K562 (cell line): ENCODE measurements around the gene PGAP2. TPM values are rescaled to one million over a fixed set of nuclear protein-coding genes. Genes with fewer than 3 reads are reported as not detected.
A peak's percentile ranks its signal among the peaks of the same experiment; 100 is the strongest.

Experiments
- ARID2 ChIP-seq: fragments of 450-650 bp; IDR thresholded peaks from 2 replicates; pipeline ENCODE4 v1.6.1; 2017; ENCODE audit warnings: antibody characterized with exemption, mild to moderate bottlenecking
- COPS2 ChIP-seq: fragments of 450-650 bp; conservative IDR thresholded peaks from 2 replicates; pipeline ENCODE4 v1.6.1; 2016; ENCODE audit warnings: mild to moderate bottlenecking, moderate library complexity
- CTBP1 ChIP-seq: fragments of 450-650 bp; IDR thresholded peaks from 2 replicates; pipeline ENCODE4 v1.6.1; 2016; ENCODE audit warnings: borderline replicate concordance
- DIDO1 ChIP-seq: fragments of 450-650 bp; IDR thresholded peaks from 2 replicates; pipeline ENCODE4 v1.6.1; 2016; ENCODE audit warnings: low read depth, missing biosample characterization, missing genetic modification characterization
- DPF2 ChIP-seq: fragments of 450-650 bp; IDR thresholded peaks from 2 replicates; pipeline ENCODE4 v1.6.1; 2016
- E2F4 ChIP-seq: sonication (generic); formaldehyde crosslinking; IDR thresholded peaks from 2 replicates; pipeline ENCODE4 v1.8.0; 2022; ENCODE audit warnings: mild to moderate bottlenecking, low read depth, missing genetic modification reagents
- GATAD2B ChIP-seq: fragments of 450-650 bp; IDR thresholded peaks from 2 replicates; pipeline ENCODE4 v1.6.1; 2017; ENCODE audit warnings: mild to moderate bottlenecking, borderline replicate concordance
- KAT7 ChIP-seq: sonication (generic); formaldehyde crosslinking; IDR thresholded peaks from 2 replicates; pipeline ENCODE4 v1.8.0; 2022; ENCODE audit warnings: missing genetic modification reagents, mild to moderate bottlenecking, borderline replicate concordance
- MCM7 ChIP-seq, 2 experiments: fragments of 450-650 bp; IDR thresholded peaks; 2 replicates each; pipeline ENCODE4 v1.6.1; 2016 to 2018
- NCOR1 ChIP-seq: fragments of 450-650 bp; IDR thresholded peaks from 2 replicates; pipeline ENCODE4 v1.6.1; 2016; ENCODE audit warnings: mild to moderate bottlenecking, moderate library complexity
- PHB ChIP-seq: fragments of 250-450 bp; sonication (Bioruptor Pico); IDR thresholded peaks from 2 replicates; pipeline ENCODE4 v1.5.0; 2021
- SIRT6 ChIP-seq: IDR thresholded peaks from one replicate; pipeline ENCODE4 v1.6.1; 2012; ENCODE audit warnings: low read depth, mild to moderate bottlenecking, control low read depth, inconsistent platforms, low read length, moderate library complexity
- SNIP1 ChIP-seq: fragments of 450-650 bp; IDR thresholded peaks from 2 replicates; pipeline ENCODE4 v1.7.1; 2017; ENCODE audit warnings: low read depth, mild to moderate bottlenecking
- SRF ChIP-seq, 2 experiments: fragments of 250-450, 450-650 bp in 1 of 2; sonication (Bioruptor Pico) in 1 of 2; sonication (generic) in 1 of 2; formaldehyde crosslinking; IDR thresholded peaks; 2 replicates each; pipeline versions ENCODE4 v1.5.0 to v1.5.1; 2020 to 2022; ENCODE audit warnings: mild to moderate bottlenecking in 1 of 2, missing genetic modification reagents in 1 of 2
- TCF15 ChIP-seq: fragments of 250-450 bp; sonication (Bioruptor Pico); IDR thresholded peaks from 2 replicates; pipeline ENCODE4 v1.8.0; 2022; ENCODE audit warnings: moderate library complexity, mild to moderate bottlenecking, inconsistent platforms
- THRAP3 ChIP-seq: fragments of 450-650 bp; IDR thresholded peaks from 2 replicates; pipeline ENCODE4 v1.6.1; 2016; ENCODE audit warnings: mild to moderate bottlenecking, inconsistent platforms, borderline replicate concordance
- TRIM28 ChIP-seq: fragments of 450-650 bp; IDR thresholded peaks from 2 replicates; pipeline ENCODE4 v1.6.1; 2017
- ZKSCAN1 ChIP-seq: fragments of 150-350 bp; IDR thresholded peaks from 2 replicates; pipeline ENCODE4 v1.6.1; 2016; ENCODE audit warnings: low read depth, low read length
- ZNF232 ChIP-seq: sonication (generic); formaldehyde crosslinking; IDR thresholded peaks from 2 replicates; pipeline ENCODE4 v1.8.0; 2022; ENCODE audit warnings: mild to moderate bottlenecking, missing genetic modification reagents
- ZNF592 ChIP-seq: fragments of 450-650 bp; IDR thresholded peaks from 2 replicates; pipeline ENCODE4 v1.6.1; 2017; ENCODE audit warnings: antibody characterized with exemption, mild to moderate bottlenecking
- ZNF780A ChIP-seq: fragments of 250-450 bp; sonication (Bioruptor Pico); IDR thresholded peaks from 2 replicates; pipeline ENCODE4 v1.5.0; 2021; ENCODE audit warnings: mild to moderate bottlenecking
- ZSCAN32 ChIP-seq: fragments of 450-650 bp; formaldehyde crosslinking; IDR thresholded peaks from 2 replicates; pipeline ENCODE4 v1.4.0; 2020; ENCODE audit warnings: mild to moderate bottlenecking, moderate library complexity
- polyA plus RNA-seq, 8 experiments: library from polyadenylated mRNA; depleted of rRNA in 4 of 8; stranded (reverse) in 5 of 8; unstranded in 3 of 8; fragments of >200 nt; fragmentation: Nextera tagmentation in 2 of 8; fragmentation: Illumina TruSeq in 1 of 8; extraction: Ambion mirVana in 2 of 8; extraction: Trizol in 1 of 8; gene quantifications; 2 replicates each; pipeline versions ENCODE4 v1.2.1 to v1.2.3, GENCODE V29; 2011 to 2014; ENCODE audit warnings: inconsistent platforms in 1 of 8, missing spikeins in 1 of 8
- total RNA-seq, 7 experiments: library from RNA; depleted of rRNA in 6 of 7; stranded (reverse); fragments of >200 nt in 6 of 7; fragmentation: Illumina TruSeq in 2 of 7; extraction: Trizol in 2 of 7; gene quantifications; 2 replicates each; pipeline versions ENCODE4 v1.2.1 to v1.2.3, GENCODE V29; 2011 to 2021; ENCODE audit warnings: low replicate concordance in 1 of 7

Gene PGAP2
- total and polyA plus RNA-seq, 9 of the 15 experiments (the other 6 are each of a cell fraction or from before 2014, with no cell fraction given), result 17.9 to 47.2 (median 33.7) TPM

GRCh38 chr11:3797329-3798090 lies 10.8 kb upstream of the PGAP2 start, which contains the start of gene NUP98 (continued):
- TF ChIP-seq NCOR1, result no peak
- TF ChIP-seq ZNF780A (CRISPR knock-in tag), result no peak
- TF ChIP-seq SIRT6, result no peak
- TF ChIP-seq DIDO1, result no peak
- TF ChIP-seq E2F4 (CRISPR knock-in tag), result no peak; the same call in 1 of the 2 replicates
- TF ChIP-seq SRF (CRISPR knock-in tag; IDR thresholded peaks at IDR 0.05), result peak in 1 of 2 experiments; percentile 32; a peak in 2 of 4 replicates
- TF ChIP-seq ARID2, result no peak
- no peak; the same call in 1 of the 2 replicates for TF ChIP-seq ZNF592
- TF ChIP-seq ZSCAN32 (CRISPR knock-in tag), result no peak
- peak; percentile 74; the same call in 1 of the 2 replicates for TF ChIP-seq GATAD2B
- TF ChIP-seq ZNF232 (CRISPR knock-in tag), result peak; percentile 69; the same call in 1 of the 2 replicates
- TF ChIP-seq TRIM28, result peak; percentile 20; the same call in 1 of the 2 replicates
- TF ChIP-seq MCM7 (IDR thresholded peaks at IDR 0.05), result no peak
- no peak for TF ChIP-seq ZKSCAN1
- no peak for TF ChIP-seq DPF2
- no peak for TF ChIP-seq TCF15 (CRISPR knock-in tag)
- no peak for TF ChIP-seq COPS2
- no peak for TF ChIP-seq THRAP3
- no peak for TF ChIP-seq PHB (CRISPR knock-in tag)
- TF ChIP-seq SNIP1, result no peak
- TF ChIP-seq KAT7 (CRISPR knock-in tag), result no peak; the same call in 1 of the 2 replicates
- TF ChIP-seq CTBP1, result peak; percentile 91
